ENCODE results near the gene BARHL1. TPM values are rescaled to one million over a fixed set of nuclear protein-coding genes. Genes with fewer than 3 reads are reported as not detected.

Gene BARHL1
- total RNA-seq, 4 donors from 2014 or later = not detected

- Histone ChIP-seq H3K27me3 (peaks cover 0 to 36% of the 10 kb centered on the region in 2 donors), H3K27ac (no peak overlapping the region), H3K4me3 (no peak overlapping the region), H3K4me1 (peaks cover 0 to 17% (median 2%) of the 10 kb centered on the region in 4 donors), H3K9me3 (no peaks in the 10 kb centered on the region), H3K36me3 (peaks cover 0 to 9% (median 0%) of the 10 kb centered on the region in 3 donors)
- TF ChIP-seq CTCF (IDR thresholded peaks at IDR 0.05) (no peak), POLR2A (IDR thresholded peaks at IDR 0.05) (no peak)
- no peak for DNase-seq
Observed at GRCh38 chr9:132592451-132592850, 10.0 kb downstream of the BARHL1 start.

GRCh38 chr9:132594412-132594811 is 12.0 kb downstream of the BARHL1 start:
- Histone ChIP-seq H3K4me3 (no peak overlapping the region), H3K27ac (no peak overlapping the region), H3K4me1 (peaks cover 0 to 14% (median 2%) of the 10 kb centered on the region in 4 donors), H3K36me3 (peaks cover 0 to 9% (median 0%) of the 10 kb centered on the region in 3 donors), H3K9me3 (no peaks in the 10 kb centered on the region), H3K27me3 (peaks cover 0 to 16% of the 10 kb centered on the region in 2 donors)
- DNase-seq = no peak
- TF ChIP-seq POLR2A (IDR thresholded peaks at IDR 0.05) (no peak), CTCF (IDR thresholded peaks at IDR 0.05) (no peak)

GRCh38 chr9:132595319-132595718 is 12.9 kb downstream of the BARHL1 start:
- peaks cover 0 to 5% (median 2%) of the 10 kb centered on the region in 4 donors for H3K4me1 ChIP-seq
- no peaks in the 10 kb centered on the region for H3K9me3 ChIP-seq
- no peak overlapping the region for H3K27ac ChIP-seq
- no peak for DNase-seq
- H3K27me3 ChIP-seq = peaks cover 0 to 7% of the 10 kb centered on the region in 2 donors
- TF ChIP-seq CTCF (IDR thresholded peaks at IDR 0.05) (no peak), POLR2A (IDR thresholded peaks at IDR 0.05) (no peak)
- H3K36me3 ChIP-seq = peaks cover 0 to 12% (median 0%) of the 10 kb centered on the region in 3 donors
- H3K4me3 ChIP-seq = no peak overlapping the region

GRCh38 chr9:132596200-132596599 is 13.8 kb downstream of the BARHL1 start:
- H3K27me3 ChIP-seq = no peaks in the 10 kb centered on the region
- H3K4me1 ChIP-seq = no peaks in the 10 kb centered on the region
- H3K4me3 ChIP-seq = no peak overlapping the region
- peaks cover 0 to 21% (median 0%) of the 10 kb centered on the region in 3 donors for H3K36me3 ChIP-seq
- no peaks in the 10 kb centered on the region for H3K9me3 ChIP-seq
- H3K27ac ChIP-seq = no peak overlapping the region
- no peak for TF ChIP-seq CTCF (IDR thresholded peaks at IDR 0.05)
- TF ChIP-seq POLR2A (IDR thresholded peaks at IDR 0.05) = no peak
- DNase-seq = no peak

- H3K27ac ChIP-seq = no peak overlapping the region
- H3K4me3 ChIP-seq = no peak overlapping the region
- no peaks in the 10 kb centered on the region for H3K9me3 ChIP-seq
- TF ChIP-seq POLR2A (IDR thresholded peaks at IDR 0.05) (no peak), CTCF (IDR thresholded peaks at IDR 0.05) (no peak)
- H3K27me3 ChIP-seq = no peaks in the 10 kb centered on the region
- no peak for DNase-seq
- no peaks in the 10 kb centered on the region for H3K4me1 ChIP-seq
- H3K36me3 ChIP-seq = peaks cover 0 to 31% (median 0%) of the 10 kb centered on the region in 3 donors
Observed at GRCh38 chr9:132597073-132597775, 14.8 kb downstream of the BARHL1 start.

Measured in Peyer's patch (tissue), 4 donors.